SU-DHL-6 (cell line): ENCODE measurements around the gene CROCC.

ENCODE experiments used
- H2AFZ ChIP-seq: fragments of 200-600 bp; sonication (generic); 2 replicates; pipeline ENCODE4 v1.6.1; 2014; ENCODE audit warnings: low read depth, mild to moderate bottlenecking, moderate library complexity, mixed read lengths, antibody characterized with exemption, low read length; ENCODE audit not compliant: severe bottlenecking
- H3F3A ChIP-seq: fragments of 200-600 bp; shearing (Covaris generic); 2 replicates; pipeline ENCODE4 v1.6.0; 2016; ENCODE audit warnings: antibody characterized with exemption, mild to moderate bottlenecking; ENCODE audit not compliant: insufficient read depth
- H3K27ac ChIP-seq: fragments of 200-600 bp; sonication (generic); 2 replicates; pipeline ENCODE4 v1.5.1; 2016; ENCODE audit warnings: low read depth, mild to moderate bottlenecking, low read length, moderate library complexity, mixed read lengths
- H3K27me3 ChIP-seq: fragments of 200-600 bp; sonication (generic), shearing (Covaris generic); 2 replicates; pipeline ENCODE4 v1.6.0; 2014; ENCODE audit warnings: mild to moderate bottlenecking, low read length
- H3K36me3 ChIP-seq: fragments of 200-600 bp; sonication (generic); 2 replicates; pipeline ENCODE4 v1.6.1; 2014; ENCODE audit warnings: mild to moderate bottlenecking, low read length, mixed read lengths
- H3K4me2 ChIP-seq: fragments of 300-600, 200-600 bp; shearing (Covaris generic), sonication (generic); 2 replicates; pipeline ENCODE4 v1.6.0; 2014; ENCODE audit warnings: low read length, low read depth, mild to moderate bottlenecking; ENCODE audit not compliant: poor library complexity, severe bottlenecking
- H3K4me3 ChIP-seq: fragments of 200-600 bp; sonication (generic); 2 replicates; pipeline ENCODE4 v1.5.1; 2014; ENCODE audit warnings: antibody characterized with exemption, low read length, mild to moderate bottlenecking, mixed read lengths; ENCODE audit not compliant: insufficient read depth, poor library complexity, severe bottlenecking
- H3K79me2 ChIP-seq: fragments of 200-600 bp; sonication (generic); 2 replicates; pipeline ENCODE4 v1.6.1; 2014; ENCODE audit warnings: mild to moderate bottlenecking, low read length, moderate library complexity; ENCODE audit not compliant: insufficient read depth
- H3K9ac ChIP-seq: fragments of 200-600 bp; sonication (generic); 2 replicates; pipeline ENCODE4 v1.7.0; 2014; ENCODE audit warnings: mild to moderate bottlenecking, low read length
- H3K9me2 ChIP-seq: fragments of 200-600 bp; sonication (generic); replicated peaks from 2 replicates; pipeline ENCODE4 v1.6.1; 2014; ENCODE audit warnings: low read length; ENCODE audit not compliant: insufficient read depth
- H3K9me3 ChIP-seq: fragments of 200-600 bp; sonication (generic); 2 replicates; pipeline ENCODE4 v1.6.1; 2014; ENCODE audit warnings: low read length, mixed read lengths; ENCODE audit not compliant: insufficient read depth
- H4K20me1 ChIP-seq: fragments of 200-600 bp; sonication (generic); 2 replicates; pipeline ENCODE4 v1.6.1; 2014; ENCODE audit warnings: low read depth, mild to moderate bottlenecking, antibody characterized with exemption, low read length, moderate library complexity, mixed read lengths
- EZH2phosphoT487 ChIP-seq: fragments of 200-600 bp; sonication (generic), shearing (Covaris generic); conservative IDR thresholded peaks from 2 replicates; pipeline ENCODE4 v1.6.1; 2018; ENCODE audit warnings: mild to moderate bottlenecking, antibody characterized with exemption, low read length, moderate library complexity, mixed read lengths
- TF ChIP-seq, protein P1 (sequence below): fragments of 200-600 bp; sonication (generic); IDR thresholded peaks from one replicate; pipeline ENCODE4 v1.5.1; 2017; ENCODE audit warnings: antibody characterized with exemption, mild to moderate bottlenecking, low read length, moderate library complexity; ENCODE audit not compliant: insufficient read depth, poor library complexity, severe bottlenecking

CROCC gene

DNA sequence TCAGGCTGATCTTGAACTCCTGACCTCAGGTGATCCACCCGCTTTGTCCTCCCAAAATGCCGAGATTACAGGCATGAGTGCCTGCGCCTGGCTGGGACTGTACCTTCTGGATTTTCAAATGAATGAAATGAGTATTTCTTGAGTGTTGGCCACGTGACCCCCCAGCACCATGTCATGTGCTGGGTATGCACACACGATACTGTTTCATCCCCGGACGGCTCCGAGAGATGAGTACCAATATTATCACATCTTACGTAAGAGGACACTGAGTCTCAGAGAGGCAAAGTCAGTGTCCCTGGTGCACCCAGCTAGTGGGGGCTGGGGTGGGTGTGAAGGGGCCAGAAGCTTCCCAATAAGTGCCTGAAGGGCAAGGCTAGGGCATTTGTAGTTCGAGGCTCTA is 780 bp upstream of the CROCC start:
- Histone ChIP-seq H3K27me3 (no peaks in the 10 kb centered on the region), H3K4me3 (no peak overlapping the region), H3K79me2 (no peaks in the 10 kb centered on the region), H4K20me1 (no peaks in the 10 kb centered on the region), H3K27ac (no peak overlapping the region), H3K4me2 (no peak overlapping the region), H2AFZ (no peak overlapping the region), H3K36me3 (no peaks in the 10 kb centered on the region), H3K9me3 (no peaks in the 10 kb centered on the region), H3K9me2 (no peaks in the 10 kb centered on the region), H3K9ac (no peak overlapping the region), H3F3A (no peaks in the 10 kb centered on the region)
- no peak for TF ChIP-seq EZH2phosphoT487
- TF ChIP-seq, protein P1, sequence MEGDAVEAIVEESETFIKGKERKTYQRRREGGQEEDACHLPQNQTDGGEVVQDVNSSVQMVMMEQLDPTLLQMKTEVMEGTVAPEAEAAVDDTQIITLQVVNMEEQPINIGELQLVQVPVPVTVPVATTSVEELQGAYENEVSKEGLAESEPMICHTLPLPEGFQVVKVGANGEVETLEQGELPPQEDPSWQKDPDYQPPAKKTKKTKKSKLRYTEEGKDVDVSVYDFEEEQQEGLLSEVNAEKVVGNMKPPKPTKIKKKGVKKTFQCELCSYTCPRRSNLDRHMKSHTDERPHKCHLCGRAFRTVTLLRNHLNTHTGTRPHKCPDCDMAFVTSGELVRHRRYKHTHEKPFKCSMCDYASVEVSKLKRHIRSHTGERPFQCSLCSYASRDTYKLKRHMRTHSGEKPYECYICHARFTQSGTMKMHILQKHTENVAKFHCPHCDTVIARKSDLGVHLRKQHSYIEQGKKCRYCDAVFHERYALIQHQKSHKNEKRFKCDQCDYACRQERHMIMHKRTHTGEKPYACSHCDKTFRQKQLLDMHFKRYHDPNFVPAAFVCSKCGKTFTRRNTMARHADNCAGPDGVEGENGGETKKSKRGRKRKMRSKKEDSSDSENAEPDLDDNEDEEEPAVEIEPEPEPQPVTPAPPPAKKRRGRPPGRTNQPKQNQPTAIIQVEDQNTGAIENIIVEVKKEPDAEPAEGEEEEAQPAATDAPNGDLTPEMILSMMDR, result no peak

DNA sequence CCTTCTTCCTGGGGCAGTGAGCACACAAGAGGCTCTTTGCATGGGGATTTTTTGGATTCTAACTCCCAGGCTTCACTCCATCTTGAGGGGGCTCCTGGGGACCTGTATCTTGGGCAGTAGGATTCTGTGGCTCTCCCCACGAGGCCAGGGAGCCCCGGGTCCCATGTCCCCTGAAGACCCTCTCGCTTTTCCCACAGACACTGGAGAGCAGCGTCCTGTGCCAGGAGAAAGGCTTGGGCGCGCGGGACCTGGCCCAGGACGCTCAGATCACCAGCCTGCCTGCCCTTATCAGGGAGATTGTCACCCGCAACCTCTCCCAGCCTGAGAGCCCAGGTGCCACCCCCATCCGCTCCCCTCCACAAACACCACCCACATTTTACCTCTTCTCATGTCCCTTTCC is 735 bp downstream of the CROCC start:
- Histone ChIP-seq H3K27ac (no peak overlapping the region), H3K9me2 (no peaks in the 10 kb centered on the region), H4K20me1 (no peaks in the 10 kb centered on the region), H3K36me3 (no peaks in the 10 kb centered on the region), H3K4me3 (no peak overlapping the region), H3K9me3 (no peaks in the 10 kb centered on the region), H3K79me2 (no peaks in the 10 kb centered on the region), H3K4me2 (no peak overlapping the region), H3K27me3 (no peaks in the 10 kb centered on the region), H3F3A (no peaks in the 10 kb centered on the region), H2AFZ (no peak overlapping the region), H3K9ac (0 out of 2 replicates have a peak overlapping the region, but pooled peaks have one; percentile 28)
- TF ChIP-seq EZH2phosphoT487, result no peak
- TF ChIP-seq, protein P1, result no peak

DNA sequence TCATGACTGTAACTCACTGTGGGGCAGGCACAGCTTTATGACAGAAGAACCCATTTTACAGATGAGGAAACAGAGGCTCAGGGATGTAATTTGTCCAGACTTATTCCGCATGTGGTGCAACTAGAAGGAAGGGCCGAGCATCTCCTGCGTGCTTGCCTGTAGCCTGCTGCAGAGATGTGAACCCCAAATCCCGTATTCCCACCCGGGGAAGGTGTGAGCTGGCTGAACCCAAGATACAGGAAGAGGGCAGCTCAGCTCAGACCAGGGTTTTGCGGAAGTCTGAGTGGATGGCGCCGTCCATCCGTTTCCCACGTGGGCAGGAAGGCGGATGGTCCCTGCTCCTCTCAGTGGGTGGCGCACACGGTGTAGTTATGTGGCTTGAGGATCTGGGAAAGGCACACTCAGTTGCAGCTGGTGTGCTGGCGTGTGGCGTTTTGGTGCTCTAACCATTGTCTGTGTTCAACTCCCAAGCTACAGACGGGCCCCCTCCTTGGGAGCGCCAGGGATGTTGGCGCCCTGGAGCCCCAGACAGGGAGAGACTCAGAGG is 1.2 kb downstream of the CROCC start:
- Histone ChIP-seq H3K9ac (no peak overlapping the region), H3K36me3 (no peaks in the 10 kb centered on the region), H3K27ac (no peak overlapping the region), H4K20me1 (no peaks in the 10 kb centered on the region), H3K9me3 (no peaks in the 10 kb centered on the region), H3K27me3 (no peaks in the 10 kb centered on the region), H2AFZ (no peak overlapping the region), H3K4me2 (no peak overlapping the region), H3K9me2 (no peaks in the 10 kb centered on the region), H3K79me2 (no peaks in the 10 kb centered on the region), H3K4me3 (no peak overlapping the region), H3F3A (no peaks in the 10 kb centered on the region)
- TF ChIP-seq, protein P1, result no peak
- no peak for TF ChIP-seq EZH2phosphoT487
